Neural cell (in vitro differentiated cells): ENCODE results near the gene OR1L1. TPM values are rescaled to one million over a fixed set of nuclear protein-coding genes. Genes with fewer than 3 reads are reported as not detected.

Experiments
- H2AFZ ChIP-seq: fragments of 200-600, 300-800 bp; sonication (generic), shearing (Covaris generic); 2 replicates; pipeline ENCODE4 v1.6.0; 2014; ENCODE audit warnings: low read depth, mild to moderate bottlenecking, antibody characterized with exemption, low read length, moderate library complexity
- H3F3A ChIP-seq: fragments of 200-600 bp; shearing (Covaris generic); 2 replicates; pipeline ENCODE4 v1.6.1; 2016; ENCODE audit warnings: mild to moderate bottlenecking, moderate library complexity, mixed read lengths, antibody characterized with exemption, low read length; ENCODE audit not compliant: insufficient read depth, poor library complexity, severe bottlenecking
- H3K27ac ChIP-seq: fragments of 200-600, 300-800 bp; sonication (generic), shearing (Covaris generic); 2 replicates; pipeline ENCODE4 v1.5.1; 2014; ENCODE audit warnings: mild to moderate bottlenecking, low read length, moderate library complexity
- H3K27me3 ChIP-seq: fragments of 300-800, 200-600 bp; sonication (generic), shearing (Covaris generic); 2 replicates; pipeline ENCODE4 v1.6.0; 2014; ENCODE audit warnings: mild to moderate bottlenecking, low read depth, low read length, moderate library complexity; ENCODE audit not compliant: insufficient read depth
- H3K36me3 ChIP-seq: fragments of 300-800, 200-600 bp; sonication (generic), shearing (Covaris generic); 2 replicates; pipeline ENCODE4 v1.5.1; 2014; ENCODE audit warnings: mild to moderate bottlenecking, antibody characterized with exemption, low read length, moderate library complexity; ENCODE audit not compliant: insufficient read depth
- H3K4me2 ChIP-seq: fragments of 300-800, 200-600 bp; sonication (generic), shearing (Covaris generic); 2 replicates; pipeline ENCODE4 v1.6.0; 2014; ENCODE audit warnings: mild to moderate bottlenecking, low read length
- H3K4me3 ChIP-seq: fragments of 300-800, 200-600 bp; sonication (generic), shearing (Covaris generic); 2 replicates; pipeline ENCODE4 v1.5.1; 2014; ENCODE audit warnings: mild to moderate bottlenecking, low read length, moderate library complexity
- H3K79me2 ChIP-seq: fragments of 200-600 bp; shearing (Covaris generic); replicated peaks from 2 replicates; pipeline ENCODE4 v1.6.0; 2014; ENCODE audit warnings: mild to moderate bottlenecking, low read length, moderate library complexity; ENCODE audit not compliant: insufficient read depth
- H3K9ac ChIP-seq: fragments of 300-800, 200-600 bp; sonication (generic), shearing (Covaris generic); 2 replicates; pipeline ENCODE4 v1.6.1; 2016; ENCODE audit warnings: mild to moderate bottlenecking, low read length, mixed read lengths
- H3K9me2 ChIP-seq: fragments of 200-600 bp; shearing (Covaris generic); 2 replicates; pipeline ENCODE4 v1.6.1; 2016; ENCODE audit warnings: mild to moderate bottlenecking, low read length, mixed read lengths; ENCODE audit not compliant: insufficient read depth
- H3K9me3 ChIP-seq: fragments of 200-600, 300-800 bp; sonication (generic), shearing (Covaris generic); 2 replicates; pipeline ENCODE4 v1.6.1; 2016; ENCODE audit warnings: mild to moderate bottlenecking, mixed run types, low read length, moderate library complexity, mixed read lengths
- H4K20me1 ChIP-seq: fragments of 200-600 bp; shearing (Covaris generic); 2 replicates; pipeline ENCODE4 v1.6.1; 2016; ENCODE audit warnings: mild to moderate bottlenecking, mixed run types; ENCODE audit not compliant: insufficient read depth
- EP300 ChIP-seq: fragments of 450-650 bp; conservative IDR thresholded peaks from 2 replicates; pipeline ENCODE4 v1.6.1; 2014; ENCODE audit warnings: antibody characterized with exemption, mild to moderate bottlenecking, moderate library complexity; ENCODE audit not compliant: poor library complexity, severe bottlenecking
- EZH2 ChIP-seq: fragments of 200-600, 300-800 bp; shearing (Covaris generic), sonication (generic); IDR thresholded peaks from 2 replicates; pipeline ENCODE4 v1.6.1; 2014; ENCODE audit warnings: antibody characterized with exemption, low read length, borderline replicate concordance, mild to moderate bottlenecking; ENCODE audit not compliant: insufficient read depth, poor library complexity, severe bottlenecking
- MXI1 ChIP-seq: fragments of 450-650 bp; conservative IDR thresholded peaks from 2 replicates; pipeline ENCODE4 v1.6.1; 2014; ENCODE audit warnings: antibody characterized with exemption, mild to moderate bottlenecking; ENCODE audit not compliant: poor library complexity, severe bottlenecking
- POLR2AphosphoS5 ChIP-seq: IDR thresholded peaks from 2 replicates; pipeline ENCODE4 v1.6.1; 2012
- RAD21 ChIP-seq: fragments of 450-650 bp; conservative IDR thresholded peaks from 2 replicates; pipeline ENCODE4 v1.6.1; 2014; ENCODE audit warnings: antibody characterized with exemption, mild to moderate bottlenecking, moderate library complexity
- SMC3 ChIP-seq: fragments of 450-650 bp; conservative IDR thresholded peaks from 2 replicates; pipeline ENCODE4 v1.6.1; 2014; ENCODE audit warnings: antibody characterized with exemption, mild to moderate bottlenecking, moderate library complexity; ENCODE audit not compliant: poor library complexity
- TAF1 ChIP-seq: IDR thresholded peaks from 2 replicates; pipeline ENCODE4 v1.6.1; 2012; ENCODE audit warnings: low read depth
- polyA plus RNA-seq: library from polyadenylated mRNA; depleted of rRNA; stranded (reverse); fragments of >200 nt; gene quantifications from 2 replicates; pipeline ENCODE4 v1.2.3, GENCODE V29; 2014
- TF ChIP-seq, protein P1 (sequence below): IDR thresholded peaks from 2 replicates; pipeline ENCODE4 v1.6.1; 2012; ENCODE audit warnings: borderline replicate concordance
- TF ChIP-seq, protein P2 (sequence below): fragments of 450-650 bp; IDR thresholded peaks from 2 replicates; pipeline ENCODE4 v1.5.1; 2014; ENCODE audit warnings: antibody characterized with exemption, mild to moderate bottlenecking, moderate library complexity; ENCODE audit not compliant: poor library complexity, severe bottlenecking

OR1L1 gene
- polyA plus RNA-seq, 1 donor from 2014 or later: not detected

- no peaks in the 10 kb centered on the region for H3K27me3 ChIP-seq
- TF ChIP-seq, protein P1, sequence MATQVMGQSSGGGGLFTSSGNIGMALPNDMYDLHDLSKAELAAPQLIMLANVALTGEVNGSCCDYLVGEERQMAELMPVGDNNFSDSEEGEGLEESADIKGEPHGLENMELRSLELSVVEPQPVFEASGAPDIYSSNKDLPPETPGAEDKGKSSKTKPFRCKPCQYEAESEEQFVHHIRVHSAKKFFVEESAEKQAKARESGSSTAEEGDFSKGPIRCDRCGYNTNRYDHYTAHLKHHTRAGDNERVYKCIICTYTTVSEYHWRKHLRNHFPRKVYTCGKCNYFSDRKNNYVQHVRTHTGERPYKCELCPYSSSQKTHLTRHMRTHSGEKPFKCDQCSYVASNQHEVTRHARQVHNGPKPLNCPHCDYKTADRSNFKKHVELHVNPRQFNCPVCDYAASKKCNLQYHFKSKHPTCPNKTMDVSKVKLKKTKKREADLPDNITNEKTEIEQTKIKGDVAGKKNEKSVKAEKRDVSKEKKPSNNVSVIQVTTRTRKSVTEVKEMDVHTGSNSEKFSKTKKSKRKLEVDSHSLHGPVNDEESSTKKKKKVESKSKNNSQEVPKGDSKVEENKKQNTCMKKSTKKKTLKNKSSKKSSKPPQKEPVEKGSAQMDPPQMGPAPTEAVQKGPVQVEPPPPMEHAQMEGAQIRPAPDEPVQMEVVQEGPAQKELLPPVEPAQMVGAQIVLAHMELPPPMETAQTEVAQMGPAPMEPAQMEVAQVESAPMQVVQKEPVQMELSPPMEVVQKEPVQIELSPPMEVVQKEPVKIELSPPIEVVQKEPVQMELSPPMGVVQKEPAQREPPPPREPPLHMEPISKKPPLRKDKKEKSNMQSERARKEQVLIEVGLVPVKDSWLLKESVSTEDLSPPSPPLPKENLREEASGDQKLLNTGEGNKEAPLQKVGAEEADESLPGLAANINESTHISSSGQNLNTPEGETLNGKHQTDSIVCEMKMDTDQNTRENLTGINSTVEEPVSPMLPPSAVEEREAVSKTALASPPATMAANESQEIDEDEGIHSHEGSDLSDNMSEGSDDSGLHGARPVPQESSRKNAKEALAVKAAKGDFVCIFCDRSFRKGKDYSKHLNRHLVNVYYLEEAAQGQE: no peak
- no peak for TF ChIP-seq RAD21
- TF ChIP-seq, protein P2, sequence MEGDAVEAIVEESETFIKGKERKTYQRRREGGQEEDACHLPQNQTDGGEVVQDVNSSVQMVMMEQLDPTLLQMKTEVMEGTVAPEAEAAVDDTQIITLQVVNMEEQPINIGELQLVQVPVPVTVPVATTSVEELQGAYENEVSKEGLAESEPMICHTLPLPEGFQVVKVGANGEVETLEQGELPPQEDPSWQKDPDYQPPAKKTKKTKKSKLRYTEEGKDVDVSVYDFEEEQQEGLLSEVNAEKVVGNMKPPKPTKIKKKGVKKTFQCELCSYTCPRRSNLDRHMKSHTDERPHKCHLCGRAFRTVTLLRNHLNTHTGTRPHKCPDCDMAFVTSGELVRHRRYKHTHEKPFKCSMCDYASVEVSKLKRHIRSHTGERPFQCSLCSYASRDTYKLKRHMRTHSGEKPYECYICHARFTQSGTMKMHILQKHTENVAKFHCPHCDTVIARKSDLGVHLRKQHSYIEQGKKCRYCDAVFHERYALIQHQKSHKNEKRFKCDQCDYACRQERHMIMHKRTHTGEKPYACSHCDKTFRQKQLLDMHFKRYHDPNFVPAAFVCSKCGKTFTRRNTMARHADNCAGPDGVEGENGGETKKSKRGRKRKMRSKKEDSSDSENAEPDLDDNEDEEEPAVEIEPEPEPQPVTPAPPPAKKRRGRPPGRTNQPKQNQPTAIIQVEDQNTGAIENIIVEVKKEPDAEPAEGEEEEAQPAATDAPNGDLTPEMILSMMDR: no peak
- H3K36me3 ChIP-seq: no peaks in the 10 kb centered on the region
- H3F3A ChIP-seq: no peaks in the 10 kb centered on the region
- H2AFZ ChIP-seq: no peak overlapping the region
- H3K4me3 ChIP-seq: no peak overlapping the region
- H3K9me3 ChIP-seq: no peaks in the 10 kb centered on the region
- no peaks in the 10 kb centered on the region for H3K79me2 ChIP-seq
- H3K27ac ChIP-seq: no peak overlapping the region
- H4K20me1 ChIP-seq: no peaks in the 10 kb centered on the region
- H3K4me2 ChIP-seq: no peak overlapping the region
- H3K9ac ChIP-seq: no peak overlapping the region
- no peaks in the 10 kb centered on the region for H3K9me2 ChIP-seq
These were observed 19.3 kb upstream of the OR1L1 start for GRCh38 chr9:122642226-122642625.

GRCh38 chr9:122656378-122656777, 5.1 kb upstream of the OR1L1 start:
- no peak overlapping the region for H3K4me3 ChIP-seq
- H2AFZ ChIP-seq: no peak overlapping the region
- H3K4me2 ChIP-seq: no peak overlapping the region
- no peaks in the 10 kb centered on the region for H4K20me1 ChIP-seq
- no peaks in the 10 kb centered on the region for H3K9me2 ChIP-seq
- H3F3A ChIP-seq: no peaks in the 10 kb centered on the region
- H3K27ac ChIP-seq: no peak overlapping the region
- H3K9me3 ChIP-seq: no peaks in the 10 kb centered on the region
- no peaks in the 10 kb centered on the region for H3K27me3 ChIP-seq
- TF ChIP-seq POLR2AphosphoS5 (no peak), SMC3 (no peak)
- H3K79me2 ChIP-seq: no peaks in the 10 kb centered on the region
- no peak overlapping the region for H3K9ac ChIP-seq
- H3K36me3 ChIP-seq: no peaks in the 10 kb centered on the region

GRCh38 chr9:122657527-122657926, 4.0 kb upstream of the OR1L1 start, which contains the start of gene OR1B1:
Gene OR1B1, minus strand, starts transcription at chr9:122657627.
- no peaks in the 10 kb centered on the region for H3F3A ChIP-seq
- H3K4me2 ChIP-seq: no peak within 1 kb of the TSS
- H3K9me2 ChIP-seq: no peaks in the 10 kb centered on the region
- H4K20me1 ChIP-seq: no peaks in the 10 kb centered on the region
- no peak for TF ChIP-seq TAF1
- TF ChIP-seq, protein P2: no peak
- TF ChIP-seq MXI1: no peak
- no peak for TF ChIP-seq POLR2AphosphoS5
- TF ChIP-seq, protein P1: no peak
- TF ChIP-seq EP300: no peak
- TF ChIP-seq SMC3: no peak
- no peak for TF ChIP-seq RAD21
- TF ChIP-seq EZH2: no peak
- no peaks in the 10 kb centered on the region for H3K79me2 ChIP-seq
- H3K9ac ChIP-seq: no peak within 1 kb of the TSS
- H3K27me3 ChIP-seq: no peaks in the 10 kb centered on the region
- no peaks in the 10 kb centered on the region for H3K9me3 ChIP-seq
- no peak within 1 kb of the TSS for H3K27ac ChIP-seq
- no peaks in the 10 kb centered on the region for H3K36me3 ChIP-seq
- no peak within 1 kb of the TSS for H3K4me3 ChIP-seq
- no peak within 1 kb of the TSS for H2AFZ ChIP-seq
